Mesothelial cell of epicardium (in vitro differentiated cells): ENCODE results near the gene RAD51B. TPM values are rescaled to one million over a fixed set of nuclear protein-coding genes. Genes with fewer than 3 reads are reported as not detected.

Source experiments
- DNase-seq, 2 experiments: peaks; one replicate each; pipeline ENCODE4 v3.0.0; 2021; ENCODE audit warnings: low spot score in 2 of 2; ENCODE audit not compliant: unreplicated experiment in 2 of 2
- H3K27ac Mint-ChIP-seq: 2 replicates; pipeline ENCODE4 v1.8.0; 2021; ENCODE audit warnings: mixed read lengths
- H3K27me3 Mint-ChIP-seq: 2 replicates; pipeline ENCODE4 v1.8.0; 2021; ENCODE audit warnings: low read depth, mixed read lengths
- H3K36me3 Mint-ChIP-seq: 2 replicates; pipeline ENCODE4 v1.8.0; 2021; ENCODE audit warnings: mixed read lengths
- H3K4me1 Mint-ChIP-seq: 2 replicates; pipeline ENCODE4 v1.8.0; 2021; ENCODE audit warnings: mixed read lengths
- H3K4me3 Mint-ChIP-seq: 2 replicates; pipeline ENCODE4 v1.8.0; 2021; ENCODE audit warnings: mild to moderate bottlenecking, moderate library complexity, mixed read lengths
- H3K9me3 Mint-ChIP-seq: 2 replicates; pipeline ENCODE4 v1.8.0; 2021; ENCODE audit warnings: mixed read lengths
- total RNA-seq: library from RNA; stranded (reverse); gene quantifications from 3 replicates; pipeline ENCODE4 v1.2.1, GENCODE V29; 2021
- TF ChIP-seq, protein P1 (sequence below): fragments of 200-600 bp; sonication (generic); IDR thresholded peaks from one replicate; pipeline ENCODE4 v1.5.0; 2021; ENCODE audit warnings: antibody characterized with exemption; ENCODE audit not compliant: unreplicated experiment

RAD51B gene
- total RNA-seq, 1 donor from 2014 or later: 34.7 TPM

DNA sequence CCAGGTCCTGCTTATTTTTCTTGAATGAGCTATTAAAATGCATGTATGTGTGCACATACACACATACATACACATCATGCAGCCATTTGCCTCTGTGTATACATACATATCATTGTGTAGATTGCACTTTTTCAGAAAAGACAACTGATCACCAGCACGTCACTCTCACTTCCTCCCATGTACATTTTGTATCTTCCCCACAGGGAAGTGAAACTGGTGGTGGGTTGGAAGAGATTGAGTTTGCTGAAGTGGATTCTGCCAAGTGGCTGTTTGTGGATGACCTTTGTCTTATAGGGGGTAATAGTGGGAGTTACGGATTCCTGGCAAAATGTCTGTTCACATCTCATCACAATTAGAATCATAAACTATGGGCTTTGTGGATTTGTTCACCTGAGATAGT is 448.6 kb downstream of the RAD51B start:
- DNase-seq: no peak
- Mint-ChIP-seq H3K27me3 (no peaks in the 10 kb centered on the region), H3K27ac (peak overlapping the region; percentile 87), H3K36me3 (no peaks in the 10 kb centered on the region), H3K4me3 (no peak overlapping the region), H3K4me1 (peaks cover 60% of the 10 kb centered on the region), H3K9me3 (no peaks in the 10 kb centered on the region)
- TF ChIP-seq, protein P1, sequence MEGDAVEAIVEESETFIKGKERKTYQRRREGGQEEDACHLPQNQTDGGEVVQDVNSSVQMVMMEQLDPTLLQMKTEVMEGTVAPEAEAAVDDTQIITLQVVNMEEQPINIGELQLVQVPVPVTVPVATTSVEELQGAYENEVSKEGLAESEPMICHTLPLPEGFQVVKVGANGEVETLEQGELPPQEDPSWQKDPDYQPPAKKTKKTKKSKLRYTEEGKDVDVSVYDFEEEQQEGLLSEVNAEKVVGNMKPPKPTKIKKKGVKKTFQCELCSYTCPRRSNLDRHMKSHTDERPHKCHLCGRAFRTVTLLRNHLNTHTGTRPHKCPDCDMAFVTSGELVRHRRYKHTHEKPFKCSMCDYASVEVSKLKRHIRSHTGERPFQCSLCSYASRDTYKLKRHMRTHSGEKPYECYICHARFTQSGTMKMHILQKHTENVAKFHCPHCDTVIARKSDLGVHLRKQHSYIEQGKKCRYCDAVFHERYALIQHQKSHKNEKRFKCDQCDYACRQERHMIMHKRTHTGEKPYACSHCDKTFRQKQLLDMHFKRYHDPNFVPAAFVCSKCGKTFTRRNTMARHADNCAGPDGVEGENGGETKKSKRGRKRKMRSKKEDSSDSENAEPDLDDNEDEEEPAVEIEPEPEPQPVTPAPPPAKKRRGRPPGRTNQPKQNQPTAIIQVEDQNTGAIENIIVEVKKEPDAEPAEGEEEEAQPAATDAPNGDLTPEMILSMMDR: no peak

DNA sequence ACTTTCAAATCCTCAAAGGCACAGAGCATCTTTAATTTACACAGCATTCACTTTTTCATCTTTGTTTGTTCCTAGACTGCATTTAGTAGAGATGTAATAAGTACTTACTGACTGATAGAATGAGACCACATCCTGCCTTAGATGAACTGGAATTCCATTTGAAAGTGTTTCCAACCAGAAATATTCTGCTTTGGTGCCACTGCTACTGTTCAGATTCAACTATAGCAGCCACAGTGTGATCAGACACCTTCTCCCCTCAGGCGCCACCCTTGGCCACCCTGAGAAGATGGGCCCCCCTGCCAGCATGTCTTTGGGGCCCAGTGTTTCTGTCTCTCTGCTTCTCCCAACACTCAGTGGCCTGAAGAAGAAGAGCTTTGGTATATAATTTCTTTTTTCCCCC is 449.1 kb downstream of the RAD51B start:
- no peak for DNase-seq
- H3K9me3 Mint-ChIP-seq: no peaks in the 10 kb centered on the region
- no peaks in the 10 kb centered on the region for H3K36me3 Mint-ChIP-seq
- H3K27ac Mint-ChIP-seq: peak overlapping the region; percentile 87
- no peaks in the 10 kb centered on the region for H3K27me3 Mint-ChIP-seq
- no peak overlapping the region for H3K4me3 Mint-ChIP-seq
- TF ChIP-seq, protein P1: no peak
- H3K4me1 Mint-ChIP-seq: peaks cover 57% of the 10 kb centered on the region

DNA sequence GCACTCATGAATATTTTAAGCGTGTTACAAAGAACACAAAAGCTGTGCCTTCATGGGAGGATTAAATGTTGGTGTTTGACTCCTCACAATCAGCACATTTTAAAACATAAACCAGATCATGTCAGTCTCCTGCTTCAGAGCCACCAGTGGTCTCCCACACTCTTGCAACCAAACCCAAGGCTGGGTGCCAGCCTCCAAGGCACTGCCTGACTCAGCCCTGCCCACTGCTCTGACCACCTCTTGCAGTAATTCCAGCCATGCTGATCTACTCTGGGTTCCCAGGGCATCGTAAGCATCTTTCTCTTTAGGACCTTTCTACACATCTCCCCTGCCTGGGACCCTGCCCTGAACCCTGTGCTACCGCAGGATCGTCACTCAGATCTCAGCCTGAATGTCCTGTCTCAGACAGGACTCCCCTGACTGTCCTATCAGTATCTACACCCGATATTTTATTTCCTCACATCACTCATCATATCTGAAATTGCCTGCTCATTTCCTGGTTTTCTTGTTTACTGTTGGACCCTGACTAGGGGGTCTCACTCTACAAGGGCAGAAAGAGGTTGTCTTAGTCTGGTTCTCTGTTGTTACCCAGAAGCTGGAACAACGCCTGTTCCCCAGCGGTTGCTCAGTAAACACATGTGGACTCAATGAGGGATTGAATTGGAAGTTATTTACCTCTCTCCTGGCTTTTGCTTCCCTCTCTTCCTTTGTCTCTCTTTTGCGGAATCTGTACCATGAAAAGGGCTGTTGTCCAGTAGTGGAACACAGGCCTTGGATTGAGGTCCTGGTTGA is 449.8 kb downstream of the RAD51B start:
- no peak for DNase-seq
- peaks cover 57% of the 10 kb centered on the region for H3K4me1 Mint-ChIP-seq
- TF ChIP-seq, protein P1: no peak
- no peaks in the 10 kb centered on the region for H3K9me3 Mint-ChIP-seq
- H3K27me3 Mint-ChIP-seq: no peaks in the 10 kb centered on the region
- peak overlapping the region; percentile 87 for H3K27ac Mint-ChIP-seq
- H3K4me3 Mint-ChIP-seq: no peak overlapping the region
- no peaks in the 10 kb centered on the region for H3K36me3 Mint-ChIP-seq

DNA sequence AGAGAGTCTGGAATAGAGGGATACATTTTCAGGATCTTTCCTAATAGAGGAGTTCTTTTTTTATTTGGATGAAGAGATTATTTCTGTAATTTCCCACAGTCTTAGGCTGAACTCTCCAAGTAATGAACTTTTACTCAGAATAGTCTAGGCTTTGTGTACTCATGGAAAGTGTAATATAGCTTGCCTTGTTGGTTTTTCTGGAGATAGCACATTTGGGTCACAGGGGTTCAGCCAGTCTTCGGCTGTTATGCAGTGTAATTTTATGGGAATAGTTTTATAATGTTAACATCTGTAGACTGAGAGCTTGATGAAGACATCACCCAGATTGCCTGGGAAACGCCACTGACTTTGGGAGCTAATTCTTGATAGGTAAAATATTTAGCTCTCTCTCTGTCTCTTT is 450.8 kb downstream of the RAD51B start:
- H3K4me3 Mint-ChIP-seq: no peak overlapping the region
- no peaks in the 10 kb centered on the region for H3K27me3 Mint-ChIP-seq
- TF ChIP-seq, protein P1: no peak
- H3K27ac Mint-ChIP-seq: peak overlapping the region; percentile 87
- no peaks in the 10 kb centered on the region for H3K36me3 Mint-ChIP-seq
- peaks cover 59% of the 10 kb centered on the region for H3K4me1 Mint-ChIP-seq
- H3K9me3 Mint-ChIP-seq: no peaks in the 10 kb centered on the region
- DNase-seq: no peak

DNA sequence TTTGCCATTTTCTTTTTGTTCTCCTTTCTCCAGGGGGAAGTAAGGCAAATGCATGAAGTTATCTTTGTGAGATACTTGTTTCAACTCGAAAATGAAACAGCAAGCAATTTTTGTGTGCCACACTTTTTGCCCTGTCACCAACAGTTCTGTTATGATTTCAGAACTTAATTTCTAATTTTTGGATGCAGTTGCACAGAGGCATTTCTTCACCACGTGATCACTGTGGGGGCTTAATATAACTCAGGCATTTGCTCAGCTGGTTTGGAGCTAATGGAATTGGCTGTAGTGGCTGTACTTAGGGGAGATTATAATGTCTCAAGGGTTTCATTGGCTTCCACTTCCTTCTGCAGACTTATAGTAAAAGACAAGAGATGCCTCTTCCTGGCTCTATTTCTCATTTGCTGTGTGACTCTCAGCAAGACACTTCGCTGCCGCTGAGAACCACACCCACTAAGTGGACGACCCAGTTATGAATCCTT is 452.4 kb downstream of the RAD51B start:
- Mint-ChIP-seq H3K9me3 (no peaks in the 10 kb centered on the region), H3K27me3 (no peaks in the 10 kb centered on the region), H3K36me3 (no peaks in the 10 kb centered on the region), H3K4me3 (no peak overlapping the region), H3K4me1 (peaks cover 72% of the 10 kb centered on the region), H3K27ac (peak overlapping the region; percentile 14)
- DNase-seq: no peak
- TF ChIP-seq, protein P1: no peak
